Measurements from ENCODE around the gene SPPL2B.

The SPPL2B gene

GRCh38 chr19:2302319-2303210, 25.9 kb upstream of the SPPL2B start:
- no peak for DNase-seq (ENCODE audit: low spot score)

GRCh38 chr19:2303211-2303798, 25.2 kb upstream of the SPPL2B start:
- DNase-seq (ENCODE audit: low spot score), result no peak

- DNase-seq (ENCODE audit: low spot score), result no peak
Measured at GRCh38 chr19:2305452-2306280, 22.8 kb upstream of the SPPL2B start.

- DNase-seq (ENCODE audit: low spot score), result no peak
Measured at GRCh38 chr19:2306281-2306806, 22.1 kb upstream of the SPPL2B start.

- no peak for DNase-seq (ENCODE audit: low spot score)
Measured at GRCh38 chr19:2306971-2307370, 21.5 kb upstream of the SPPL2B start.

GRCh38 chr19:2307518-2308012, 20.9 kb upstream of the SPPL2B start:
- no peak for DNase-seq (ENCODE audit: low spot score)

- no peak for DNase-seq (ENCODE audit: low spot score)
Measured at GRCh38 chr19:2308114-2308556, 20.3 kb upstream of the SPPL2B start, which contains the start of gene LINGO3. Gene LINGO3, minus strand, starts transcription at chr19:2308154. Its CDS starts 16,378 bp downstream, at chr19:2291776.

- no peak for DNase-seq (ENCODE audit: low spot score)
Measured at GRCh38 chr19:2309734-2310362, 18.6 kb upstream of the SPPL2B start.

GRCh38 chr19:2311093-2311492, 17.4 kb upstream of the SPPL2B start:
- no peak for DNase-seq (ENCODE audit: low spot score)

- DNase-seq (ENCODE audit: low spot score), result no peak
Measured at GRCh38 chr19:2312820-2313501, 15.5 kb upstream of the SPPL2B start.

GRCh38 chr19:2315121-2315817, 13.2 kb upstream of the SPPL2B start:
- DNase-seq (ENCODE audit: low spot score), result no peak

- DNase-seq (ENCODE audit: low spot score), result no peak
Measured at GRCh38 chr19:2315818-2316353, 12.6 kb upstream of the SPPL2B start.

- no peak for DNase-seq (ENCODE audit: low spot score)
Measured at GRCh38 chr19:2317300-2317699, 11.2 kb upstream of the SPPL2B start.

GRCh38 chr19:2317756-2318155, 10.7 kb upstream of the SPPL2B start:
- no peak for DNase-seq (ENCODE audit: low spot score)

GRCh38 chr19:2318923-2319322, 9.6 kb upstream of the SPPL2B start:
- DNase-seq (ENCODE audit: low spot score), result no peak

GRCh38 chr19:2319551-2319950, 8.9 kb upstream of the SPPL2B start:
- DNase-seq (ENCODE audit: low spot score), result no peak

- DNase-seq (ENCODE audit: low spot score), result no peak
Measured at GRCh38 chr19:2320049-2320448, 8.4 kb upstream of the SPPL2B start.

GRCh38 chr19:2320939-2321338, 7.5 kb upstream of the SPPL2B start:
- no peak for DNase-seq (ENCODE audit: low spot score)

GRCh38 chr19:2321565-2322283, 6.8 kb upstream of the SPPL2B start:
- DNase-seq (ENCODE audit: low spot score), result no peak

Measured in LoVo (cell line).